C4-2B (cell line): ENCODE measurements around the gene CLDN6.

Experiments
- CTCF ChIP-seq: fragments of 450-650 bp; conservative IDR thresholded peaks from 2 replicates; pipeline ENCODE4 v1.5.1; 2017; ENCODE audit warnings: mild to moderate bottlenecking
- ZFX ChIP-seq: fragments of 450-650 bp; IDR thresholded peaks from 2 replicates; pipeline ENCODE4 v1.6.1; 2017

GRCh38 chr16:3004319-3004718 lies 13.7 kb downstream of the CLDN6 start:
- TF ChIP-seq CTCF (no peak), ZFX (peak; percentile 41; the same call in 1 of the 2 replicates)
